Activated CD4-positive, CD25-positive, alpha-beta regulatory T cell treated with anti-CD3 and anti-CD28 coated beads, Interleukin-2, amount 50 U/mL, for 24 hours (primary cell): ENCODE data around the gene RINL.
"Not testable (repeated sequence)": the region's sequence is repeated elsewhere in the genome, so short reads cannot be mapped to it uniquely, and the experiment has no call there.

Experiments
- ATAC-seq, 2 donors: fragments of 150-1000 bp; cut with Tn5 transposase; one replicate each; pipeline ENCODE4 v1.10.0; 2021; ENCODE audit warnings: mild to moderate bottlenecking in 1 of 2, moderate library complexity in 1 of 2

RINL gene

GRCh38 chr19:38831142-38831605 lies 46.9 kb downstream of the RINL start:
- peak; percentile 28 to 35 for ATAC-seq

- no peak for ATAC-seq
These were observed 47.9 kb downstream of the RINL start for GRCh38 chr19:38830039-38830733.

GRCh38 chr19:38829203-38829602 lies 48.9 kb downstream of the RINL start:
- not testable (repeated sequence) for ATAC-seq

GRCh38 chr19:38826856-38827551 lies 51.1 kb downstream of the RINL start:
- no peak for ATAC-seq

GRCh38 chr19:38825936-38826335 lies 52.1 kb downstream of the RINL start:
- not testable (repeated sequence) for ATAC-seq

- not testable (repeated sequence) for ATAC-seq
These were observed 56.7 kb downstream of the RINL start for GRCh38 chr19:38821230-38821825.

GRCh38 chr19:38819231-38819920 lies 58.7 kb downstream of the RINL start:
- no peak for ATAC-seq
